ENCODE data around the gene SLC5A5. TPM values are rescaled to one million over a fixed set of nuclear protein-coding genes. Genes with fewer than 3 reads are reported as not detected.
A peak's percentile ranks its signal among the peaks of the same experiment; 100 is the strongest.

The SLC5A5 gene
- polyA plus RNA-seq, 1 of the 3 experiments (the other 2 are of a cell fraction): 0.02 TPM

DNA sequence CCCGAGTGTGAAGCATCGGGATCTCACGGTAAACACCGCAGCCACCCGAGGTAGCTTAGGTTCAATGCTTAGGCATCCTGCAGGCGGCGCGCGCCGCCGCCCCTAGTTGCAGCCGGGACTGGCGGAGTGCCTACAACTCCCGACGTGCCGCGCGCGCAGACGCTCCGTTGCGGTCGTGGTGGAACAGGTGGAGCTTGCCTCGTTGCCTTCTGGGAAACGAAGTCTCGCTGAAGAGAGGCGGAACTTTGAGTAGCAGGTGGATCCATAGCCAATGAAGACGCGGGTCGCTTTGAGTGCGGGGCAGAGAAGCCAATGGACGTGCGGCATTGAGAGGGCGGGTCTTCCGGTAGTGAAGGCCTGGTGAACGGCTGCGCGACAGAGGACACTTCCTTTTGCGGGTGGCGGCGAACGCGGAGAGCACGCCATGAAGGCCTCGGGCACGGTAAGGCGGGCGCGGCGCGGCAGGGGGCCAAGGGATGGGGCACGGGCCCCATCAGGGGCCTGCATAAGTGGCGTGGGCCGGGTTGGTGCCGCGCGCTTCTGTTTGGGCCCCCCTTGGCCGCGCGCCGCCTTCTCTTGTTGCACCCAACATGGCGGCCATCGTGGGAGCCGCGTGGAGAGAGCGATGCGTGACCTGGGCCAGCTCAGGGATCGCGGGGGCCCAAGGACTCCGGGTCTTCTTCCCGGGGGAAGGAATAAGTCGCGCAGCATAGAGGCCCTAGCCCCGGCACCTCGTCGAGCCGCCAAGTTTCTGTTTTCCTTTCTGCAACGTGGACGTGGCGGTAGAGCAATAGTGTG, 12.0 kb upstream of the SLC5A5 start, which contains the start of gene RPL18A (continued):
- TF ChIP-seq, protein P1, sequence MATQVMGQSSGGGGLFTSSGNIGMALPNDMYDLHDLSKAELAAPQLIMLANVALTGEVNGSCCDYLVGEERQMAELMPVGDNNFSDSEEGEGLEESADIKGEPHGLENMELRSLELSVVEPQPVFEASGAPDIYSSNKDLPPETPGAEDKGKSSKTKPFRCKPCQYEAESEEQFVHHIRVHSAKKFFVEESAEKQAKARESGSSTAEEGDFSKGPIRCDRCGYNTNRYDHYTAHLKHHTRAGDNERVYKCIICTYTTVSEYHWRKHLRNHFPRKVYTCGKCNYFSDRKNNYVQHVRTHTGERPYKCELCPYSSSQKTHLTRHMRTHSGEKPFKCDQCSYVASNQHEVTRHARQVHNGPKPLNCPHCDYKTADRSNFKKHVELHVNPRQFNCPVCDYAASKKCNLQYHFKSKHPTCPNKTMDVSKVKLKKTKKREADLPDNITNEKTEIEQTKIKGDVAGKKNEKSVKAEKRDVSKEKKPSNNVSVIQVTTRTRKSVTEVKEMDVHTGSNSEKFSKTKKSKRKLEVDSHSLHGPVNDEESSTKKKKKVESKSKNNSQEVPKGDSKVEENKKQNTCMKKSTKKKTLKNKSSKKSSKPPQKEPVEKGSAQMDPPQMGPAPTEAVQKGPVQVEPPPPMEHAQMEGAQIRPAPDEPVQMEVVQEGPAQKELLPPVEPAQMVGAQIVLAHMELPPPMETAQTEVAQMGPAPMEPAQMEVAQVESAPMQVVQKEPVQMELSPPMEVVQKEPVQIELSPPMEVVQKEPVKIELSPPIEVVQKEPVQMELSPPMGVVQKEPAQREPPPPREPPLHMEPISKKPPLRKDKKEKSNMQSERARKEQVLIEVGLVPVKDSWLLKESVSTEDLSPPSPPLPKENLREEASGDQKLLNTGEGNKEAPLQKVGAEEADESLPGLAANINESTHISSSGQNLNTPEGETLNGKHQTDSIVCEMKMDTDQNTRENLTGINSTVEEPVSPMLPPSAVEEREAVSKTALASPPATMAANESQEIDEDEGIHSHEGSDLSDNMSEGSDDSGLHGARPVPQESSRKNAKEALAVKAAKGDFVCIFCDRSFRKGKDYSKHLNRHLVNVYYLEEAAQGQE (IDR thresholded peaks at IDR 0.05; ENCODE audit: low read depth, low read length): peak; percentile 63; the same call in 1 of the 2 replicates
- TF ChIP-seq TEAD4 (IDR thresholded peaks at IDR 0.05; ENCODE audit: borderline replicate concordance, insufficient read depth): no peak
- TF ChIP-seq NRF1 (IDR thresholded peaks at IDR 0.05; ENCODE audit: low read depth, low read length): peak; percentile 57
- TF ChIP-seq YY1 (IDR thresholded peaks at IDR 0.05; ENCODE audit: low read depth): peak; percentile 92
- no peak; the same call in 1 of the 2 replicates for TF ChIP-seq TCF12 (IDR thresholded peaks at IDR 0.05)
- TF ChIP-seq, protein P2, sequence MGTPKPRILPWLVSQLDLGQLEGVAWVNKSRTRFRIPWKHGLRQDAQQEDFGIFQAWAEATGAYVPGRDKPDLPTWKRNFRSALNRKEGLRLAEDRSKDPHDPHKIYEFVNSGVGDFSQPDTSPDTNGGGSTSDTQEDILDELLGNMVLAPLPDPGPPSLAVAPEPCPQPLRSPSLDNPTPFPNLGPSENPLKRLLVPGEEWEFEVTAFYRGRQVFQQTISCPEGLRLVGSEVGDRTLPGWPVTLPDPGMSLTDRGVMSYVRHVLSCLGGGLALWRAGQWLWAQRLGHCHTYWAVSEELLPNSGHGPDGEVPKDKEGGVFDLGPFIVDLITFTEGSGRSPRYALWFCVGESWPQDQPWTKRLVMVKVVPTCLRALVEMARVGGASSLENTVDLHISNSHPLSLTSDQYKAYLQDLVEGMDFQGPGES (IDR thresholded peaks at IDR 0.05; ENCODE audit: low read depth, low read length): peak; percentile 88
- TF ChIP-seq JUND (IDR thresholded peaks at IDR 0.05): no peak
- TF ChIP-seq RXRA (IDR thresholded peaks at IDR 0.05; ENCODE audit: borderline replicate concordance, low read depth): no peak
- peak; percentile 96 for TF ChIP-seq GABPA (IDR thresholded peaks at IDR 0.05; ENCODE audit: low read depth)
- TF ChIP-seq FOXM1 (IDR thresholded peaks at IDR 0.05; ENCODE audit: low read depth): no peak
- TF ChIP-seq RCOR1 (IDR thresholded peaks at IDR 0.05; ENCODE audit: low read length): 0 out of 2 replicates have a peak, but pooled peaks have one; percentile 7
- peak; percentile 96 for TF ChIP-seq POLR2AphosphoS5 (IDR thresholded peaks at IDR 0.05; ENCODE audit: low read depth, low read length)
- TF ChIP-seq, protein P3, sequence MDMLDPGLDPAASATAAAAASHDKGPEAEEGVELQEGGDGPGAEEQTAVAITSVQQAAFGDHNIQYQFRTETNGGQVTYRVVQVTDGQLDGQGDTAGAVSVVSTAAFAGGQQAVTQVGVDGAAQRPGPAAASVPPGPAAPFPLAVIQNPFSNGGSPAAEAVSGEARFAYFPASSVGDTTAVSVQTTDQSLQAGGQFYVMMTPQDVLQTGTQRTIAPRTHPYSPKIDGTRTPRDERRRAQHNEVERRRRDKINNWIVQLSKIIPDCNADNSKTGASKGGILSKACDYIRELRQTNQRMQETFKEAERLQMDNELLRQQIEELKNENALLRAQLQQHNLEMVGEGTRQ (IDR thresholded peaks at IDR 0.05; ENCODE audit: borderline replicate concordance, low read depth, low read length): no peak
- peak; percentile 64 for TF ChIP-seq RAD21 (IDR thresholded peaks at IDR 0.05; ENCODE audit: low read length)
- TF ChIP-seq EZH2phosphoT487 (IDR thresholded peaks at IDR 0.05; ENCODE audit: borderline replicate concordance, low read depth): no peak
- TF ChIP-seq SMC3 (IDR thresholded peaks at IDR 0.05; ENCODE audit: low read depth, low read length): peak; percentile 73
- peak; percentile 97 for TF ChIP-seq TAF1 (IDR thresholded peaks at IDR 0.05; ENCODE audit: borderline replicate concordance, low read depth, low read length)
- TF ChIP-seq MXI1 (IDR thresholded peaks at IDR 0.05; ENCODE audit: low read depth, low read length): peak; percentile 80
- TF ChIP-seq, protein P4, sequence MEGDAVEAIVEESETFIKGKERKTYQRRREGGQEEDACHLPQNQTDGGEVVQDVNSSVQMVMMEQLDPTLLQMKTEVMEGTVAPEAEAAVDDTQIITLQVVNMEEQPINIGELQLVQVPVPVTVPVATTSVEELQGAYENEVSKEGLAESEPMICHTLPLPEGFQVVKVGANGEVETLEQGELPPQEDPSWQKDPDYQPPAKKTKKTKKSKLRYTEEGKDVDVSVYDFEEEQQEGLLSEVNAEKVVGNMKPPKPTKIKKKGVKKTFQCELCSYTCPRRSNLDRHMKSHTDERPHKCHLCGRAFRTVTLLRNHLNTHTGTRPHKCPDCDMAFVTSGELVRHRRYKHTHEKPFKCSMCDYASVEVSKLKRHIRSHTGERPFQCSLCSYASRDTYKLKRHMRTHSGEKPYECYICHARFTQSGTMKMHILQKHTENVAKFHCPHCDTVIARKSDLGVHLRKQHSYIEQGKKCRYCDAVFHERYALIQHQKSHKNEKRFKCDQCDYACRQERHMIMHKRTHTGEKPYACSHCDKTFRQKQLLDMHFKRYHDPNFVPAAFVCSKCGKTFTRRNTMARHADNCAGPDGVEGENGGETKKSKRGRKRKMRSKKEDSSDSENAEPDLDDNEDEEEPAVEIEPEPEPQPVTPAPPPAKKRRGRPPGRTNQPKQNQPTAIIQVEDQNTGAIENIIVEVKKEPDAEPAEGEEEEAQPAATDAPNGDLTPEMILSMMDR (IDR thresholded peaks at IDR 0.05): peak; percentile 78
- TF ChIP-seq EP300 (IDR thresholded peaks at IDR 0.05; ENCODE audit: borderline replicate concordance in 1 of 2, low read depth in 1 of 2, low read length in 1 of 2): no peak
- peak; percentile 75; the same call in 1 of the 2 replicates for TF ChIP-seq ELF1 (IDR thresholded peaks at IDR 0.05)
- TF ChIP-seq FOSL2 (IDR thresholded peaks at IDR 0.05; ENCODE audit: borderline replicate concordance, low read depth): no peak
- TF ChIP-seq CHD2 (IDR thresholded peaks at IDR 0.05; ENCODE audit: low read length, partially characterized antibody): peak; percentile 95
- TF ChIP-seq GATA2 (CRISPR knock-in tag; IDR thresholded peaks at IDR 0.05): no peak
- TF ChIP-seq MEF2A (IDR thresholded peaks at IDR 0.05; ENCODE audit: borderline replicate concordance, low read depth): no peak
